CD8-positive, alpha-beta memory T cell (primary cell): ENCODE results near the gene SEPHS2. TPM values are rescaled to one million over a fixed set of nuclear protein-coding genes. Genes with fewer than 3 reads are reported as not detected.

Experiments
- CTCF ChIA-PET: fragments of 350-600 bp; sonication (Branson Sonifier 250); formaldehyde crosslinking; loops from one replicate; lab custom pipeline; 2021; ENCODE audit warnings: antibody characterized with exemption; lab: Charles Lee
- POLR2A ChIA-PET: fragments of 350-600 bp; sonication (Branson Sonifier 250); formaldehyde crosslinking; loops from one replicate; lab custom pipeline; 2021; ENCODE audit warnings: antibody characterized with exemption; lab: Charles Lee
- DNase-seq, 5 donors: peaks; one replicate each; pipeline versions ENCODE4 v3.0.0 to v3.0.0-alpha.2; 2020 to 2022; ENCODE audit warnings: mixed read lengths in 1 of 5
- H3K27ac ChIP-seq: one replicate; pipeline ENCODE4 v1.7.0; 2013; ENCODE audit warnings: low read depth, mild to moderate bottlenecking, low read length, moderate library complexity
- H3K27me3 ChIP-seq: 2 replicates; pipeline ENCODE4 v1.7.0; 2013; ENCODE audit warnings: low read length, mild to moderate bottlenecking; ENCODE audit not compliant: insufficient read depth, poor library complexity, severe bottlenecking
- H3K36me3 ChIP-seq: 2 replicates; pipeline ENCODE4 v1.7.0; 2013; ENCODE audit warnings: mild to moderate bottlenecking, low read length, moderate library complexity; ENCODE audit not compliant: insufficient read depth
- H3K4me1 ChIP-seq: 2 replicates; pipeline ENCODE4 v1.7.0; 2013; ENCODE audit warnings: mild to moderate bottlenecking, low read length, moderate library complexity; ENCODE audit not compliant: insufficient read depth
- H3K4me3 ChIP-seq: 2 replicates; pipeline ENCODE4 v1.7.0; 2013; ENCODE audit warnings: mild to moderate bottlenecking, low read length
- H3K9me3 ChIP-seq: 2 replicates; pipeline ENCODE4 v1.7.0; 2013; ENCODE audit warnings: mild to moderate bottlenecking, low read length
- H3K27ac Mint-ChIP-seq, 8 donors: one replicate each; pipeline ENCODE4 v1.8.0; 2020 to 2021; ENCODE audit warnings: mixed read lengths in 8 of 8, mild to moderate bottlenecking in 6 of 8, inconsistent platforms in 3 of 8, moderate library complexity in 3 of 8
- H3K27me3 Mint-ChIP-seq, 2 donors: one replicate each; pipeline ENCODE4 v1.8.0; 2020 to 2021; ENCODE audit warnings: mixed read lengths in 2 of 2, mild to moderate bottlenecking in 1 of 2, moderate library complexity in 1 of 2
- H3K36me3 Mint-ChIP-seq, 3 donors: one replicate each; pipeline ENCODE4 v1.8.0; 2020 to 2021; ENCODE audit warnings: mixed read lengths in 3 of 3, inconsistent platforms in 1 of 3, mild to moderate bottlenecking in 1 of 3
- H3K4me1 Mint-ChIP-seq, 3 donors: one replicate each; pipeline ENCODE4 v1.8.0; 2020 to 2021; ENCODE audit warnings: mixed read lengths in 3 of 3, inconsistent platforms in 1 of 3, mild to moderate bottlenecking in 1 of 3
- H3K4me3 Mint-ChIP-seq, 7 donors: one replicate each; pipeline ENCODE4 v1.8.0; 2020 to 2021; ENCODE audit warnings: mixed read lengths in 7 of 7, mild to moderate bottlenecking in 6 of 7, moderate library complexity in 4 of 7, inconsistent platforms in 2 of 7
- H3K9me3 Mint-ChIP-seq, 5 donors: one replicate each; pipeline ENCODE4 v1.8.0; 2020 to 2022; ENCODE audit warnings: mixed read lengths in 5 of 5, mild to moderate bottlenecking in 3 of 5, moderate library complexity in 2 of 5, inconsistent platforms in 1 of 5
- polyA plus RNA-seq: library from polyadenylated mRNA; unstranded; fragments of 300-500 nt; fragmentation: Illumina TruSeq; gene quantifications from one replicate; pipeline ENCODE4 v1.2.3, GENCODE V29; 2021
- total RNA-seq, 2 experiments: library from RNA; stranded (reverse); gene quantifications; one replicate each; pipeline ENCODE4 v1.2.3, GENCODE V29; 2021

The SEPHS2 gene
- total and polyA plus RNA-seq, 3 experiments from 2014 or later = 59.0 to 71.0 (median 68.2) TPM

GRCh38 chr16:30416624-30417528 lies 28.8 kb downstream of the SEPHS2 start:
- Histone ChIP-seq H3K27me3 (no peaks in the 10 kb centered on the region), H3K9me3 (no peaks in the 10 kb centered on the region), H3K4me3 (peak overlapping the region; percentile 68), H3K36me3 (no peaks in the 10 kb centered on the region), H3K27ac (peak overlapping the region; percentile 65), H3K4me1 (peaks cover 11% of the 10 kb centered on the region)
- POLR2A ChIA-PET = interaction anchor here (0.6 to 2.5 kb wide), 20 partner anchors 10 to 357 kb away, joined by 3 to 35 read pairs (median 6); partner anchors contain the start of genes ALDOA, CORO1A, DCTPP1 and FBRS
- H3K4me1 Mint-ChIP-seq = peaks cover 16 to 17% (median 17%) of the 10 kb centered on the region in 3 donors
- peaks cover 0 to 1% of the 10 kb centered on the region in 2 donors for H3K27me3 Mint-ChIP-seq
- H3K36me3 Mint-ChIP-seq = peaks cover 0 to 25% (median 13%) of the 10 kb centered on the region in 3 donors
- CTCF ChIA-PET = interaction anchor here (0.8 to 1.5 kb wide), 12 partner anchors 9 to 325 kb away, joined by 3 to 28 read pairs (median 4); partner anchors contain the start of genes DCTPP1, ITGAL, TBX6 and ZNF747
- peak overlapping the region; percentile 56 to 75 (median 60) for H3K4me3 Mint-ChIP-seq
- H3K9me3 Mint-ChIP-seq = no peaks in the 10 kb centered on the region
- peak overlapping the region in 7 of 8 donors; percentile 40 to 93 (median 78) for H3K27ac Mint-ChIP-seq
- DNase-seq = no peak

- Mint-ChIP-seq H3K27ac (peak overlapping the region in 6 of 8 donors; percentile 5 to 39 (median 30)), H3K27me3 (peaks cover 0 to 1% of the 10 kb centered on the region in 2 donors), H3K4me3 (peak overlapping the region in 5 of 7 donors; percentile 0 to 80 (median 17)), H3K4me1 (peaks cover 14 to 17% (median 15%) of the 10 kb centered on the region in 3 donors), H3K36me3 (peaks cover 0 to 23% (median 10%) of the 10 kb centered on the region in 3 donors), H3K9me3 (no peaks in the 10 kb centered on the region)
- no peaks in the 10 kb centered on the region for H3K36me3 ChIP-seq
- H3K4me3 ChIP-seq = no peak overlapping the region
- ChIA-PET CTCF (interaction anchor here (1.1 kb wide), 2 partner anchors 33 to 120 kb away, joined by 4 to 5 read pairs; partner anchors contain the start of gene SEPTIN1), POLR2A (interaction anchor here (2.4 to 2.5 kb wide), 2 partner anchors 38 to 45 kb away, joined by 10 to 17 read pairs; partner anchors contain the start of gene TBC1D10B)
- H3K27ac ChIP-seq = no peak overlapping the region
- peaks cover 11% of the 10 kb centered on the region for H3K4me1 ChIP-seq
- H3K27me3 ChIP-seq = no peaks in the 10 kb centered on the region
- no peaks in the 10 kb centered on the region for H3K9me3 ChIP-seq
- DNase-seq = no peak
Measured at GRCh38 chr16:30416047-30416603, 29.5 kb downstream of the SEPHS2 start.

GRCh38 chr16:30414159-30414558 lies 31.5 kb downstream of the SEPHS2 start:
- peaks cover 19 to 27% (median 23%) of the 10 kb centered on the region in 3 donors for H3K4me1 Mint-ChIP-seq
- ChIA-PET POLR2A (no interaction called here), CTCF (interaction anchor here (0.8 to 1.0 kb wide), 2 partner anchors 16 to 323 kb away, joined by 3 read pairs; partner anchors contain the start of genes DCTPP1 and TBX6)
- no peak for DNase-seq
- H3K27ac Mint-ChIP-seq = no peak overlapping the region
- no peak overlapping the region for H3K4me3 Mint-ChIP-seq
- no peaks in the 10 kb centered on the region for H3K36me3 ChIP-seq
- no peak overlapping the region for H3K4me3 ChIP-seq
- no peak overlapping the region for H3K27ac ChIP-seq
- H3K36me3 Mint-ChIP-seq = peaks cover 0 to 15% (median 4%) of the 10 kb centered on the region in 3 donors
- no peaks in the 10 kb centered on the region for H3K9me3 ChIP-seq
- no peaks in the 10 kb centered on the region for H3K27me3 ChIP-seq
- H3K4me1 ChIP-seq = peaks cover 11% of the 10 kb centered on the region
- no peaks in the 10 kb centered on the region for H3K9me3 Mint-ChIP-seq
- no peaks in the 10 kb centered on the region for H3K27me3 Mint-ChIP-seq

- H3K4me3 ChIP-seq = no peak overlapping the region
- Mint-ChIP-seq H3K4me3 (no peak overlapping the region), H3K36me3 (peaks cover 0 to 15% (median 4%) of the 10 kb centered on the region in 3 donors), H3K27ac (peak overlapping the region in 2 of 8 donors; percentile 29), H3K9me3 (no peaks in the 10 kb centered on the region), H3K4me1 (peaks cover 18 to 31% (median 25%) of the 10 kb centered on the region in 3 donors), H3K27me3 (no peaks in the 10 kb centered on the region)
- DNase-seq = no peak
- peaks cover 9% of the 10 kb centered on the region for H3K4me1 ChIP-seq
- H3K36me3 ChIP-seq = no peaks in the 10 kb centered on the region
- POLR2A ChIA-PET = no interaction called here
- no peaks in the 10 kb centered on the region for H3K27me3 ChIP-seq
- CTCF ChIA-PET = interaction anchor here (1.0 to 1.5 kb wide), 3 partner anchors 16 to 321 kb away, joined by 3 to 5 read pairs (median 4); partner anchors contain the start of genes DCTPP1 and TBX6
- no peaks in the 10 kb centered on the region for H3K9me3 ChIP-seq
- H3K27ac ChIP-seq = no peak overlapping the region
Measured at GRCh38 chr16:30413112-30413806, 32.4 kb downstream of the SEPHS2 start.

- CTCF ChIA-PET = interaction anchor here (0.6 to 3.8 kb wide), 40 partner anchors 8 to 366 kb away, joined by 3 to 28 read pairs (median 4); partner anchors contain the start of genes CD2BP2, DCTPP1, GDPD3 and SEPTIN1
- H3K27me3 ChIP-seq = no peaks in the 10 kb centered on the region
- H3K4me3 ChIP-seq = no peak overlapping the region
- peak; percentile 82 to 94 (median 91) for DNase-seq
- no peaks in the 10 kb centered on the region for H3K36me3 ChIP-seq
- Mint-ChIP-seq H3K36me3 (peaks cover 0 to 17% (median 0%) of the 10 kb centered on the region in 3 donors), H3K4me3 (peak overlapping the region; percentile 38 to 91 (median 76)), H3K4me1 (peaks cover 22 to 34% (median 23%) of the 10 kb centered on the region in 3 donors), H3K27me3 (no peaks in the 10 kb centered on the region), H3K9me3 (no peaks in the 10 kb centered on the region), H3K27ac (peak overlapping the region in 7 of 8 donors; percentile 22 to 89 (median 59))
- H3K27ac ChIP-seq = no peak overlapping the region
- H3K9me3 ChIP-seq = no peaks in the 10 kb centered on the region
- H3K4me1 ChIP-seq = peaks cover 12% of the 10 kb centered on the region
- POLR2A ChIA-PET = interaction anchor here (0.6 to 1.9 kb wide), 8 partner anchors 9 to 619 kb away, joined by 3 to 12 read pairs (median 6); partner anchors contain the start of genes DCTPP1 and KIF22
Measured at GRCh38 chr16:30409125-30410060, 36.3 kb downstream of the SEPHS2 start.

GRCh38 chr16:30407804-30408534 lies 37.7 kb downstream of the SEPHS2 start:
- H3K4me3 Mint-ChIP-seq = peak overlapping the region; percentile 63 to 96 (median 76)
- H3K36me3 Mint-ChIP-seq = peaks cover 0 to 11% (median 0%) of the 10 kb centered on the region in 3 donors
- H3K9me3 ChIP-seq = no peaks in the 10 kb centered on the region
- no peak for DNase-seq
- CTCF ChIA-PET = interaction anchor here (0.7 to 3.8 kb wide), 17 partner anchors 9 to 353 kb away, joined by 3 to 28 read pairs (median 5); partner anchors contain the start of genes DCTPP1, SEPTIN1, TBC1D10B and ZNF48
- peak overlapping the region; percentile 54 for H3K27ac ChIP-seq
- POLR2A ChIA-PET = interaction anchor here (1.0 to 2.6 kb wide), 6 partner anchors 10 to 343 kb away, joined by 3 to 20 read pairs (median 10); partner anchors contain the start of genes ALDOA, SEPTIN1 and ZNF48
- peak overlapping the region; percentile 87 for H3K4me3 ChIP-seq
- no peaks in the 10 kb centered on the region for H3K9me3 Mint-ChIP-seq
- H3K27me3 ChIP-seq = no peaks in the 10 kb centered on the region
- H3K36me3 ChIP-seq = no peaks in the 10 kb centered on the region
- H3K4me1 ChIP-seq = peaks cover 12% of the 10 kb centered on the region
- no peaks in the 10 kb centered on the region for H3K27me3 Mint-ChIP-seq
- peak overlapping the region; percentile 12 to 89 (median 56) for H3K27ac Mint-ChIP-seq
- peaks cover 22 to 34% (median 23%) of the 10 kb centered on the region in 3 donors for H3K4me1 Mint-ChIP-seq
